HCT116 (cell line): ENCODE measurements around the gene RTN1. TPM values are rescaled to one million over a fixed set of nuclear protein-coding genes. Genes with fewer than 3 reads are reported as not detected.

Experiments
- ATAC-seq: fragments of 200-7000 bp; cut with Tn5 transposase; 2 replicates; pipeline ENCODE4 v1.9.1; 2020; ENCODE audit warnings: mild to moderate bottlenecking, moderate library complexity
- BruUV-seq: library from RNA; stranded (reverse); fragments of 400-500 nt; replicated peaks from 2 replicates; lab custom pipeline; 2021; lab: Mats Ljungman, UMichigan
- CTCF ChIA-PET: fragments of 300-600 bp; sonication (Branson Sonifier 250); formaldehyde crosslinking; loops from one replicate; lab custom pipeline; 2021; ENCODE audit warnings: antibody characterized with exemption; lab: Charles Lee
- POLR2A ChIA-PET: fragments of 300-600, 350-600 bp; sonication (Branson Sonifier 250); formaldehyde crosslinking; loops from one replicate; lab custom pipeline; 2021; ENCODE audit warnings: antibody characterized with exemption; lab: Charles Lee
- RAD21 ChIA-PET, 2 experiments: fragments of 300-600 bp; sonication (Branson Sonifier 250); formaldehyde crosslinking; loops; one replicate each; lab custom pipeline; 2023; ENCODE audit warnings: low total read pairs in 2 of 2; ENCODE audit not compliant: uncharacterized antibody in 2 of 2, unreplicated experiment in 2 of 2, low non-redundant PET in 1 of 2; lab: Charles Lee
- DNase-seq: peaks from one replicate; pipeline ENCODE4 v3.0.0-alpha.2; 2010; ENCODE audit warnings: low read depth, low spot score
- H2AFZ ChIP-seq: fragments of 200-600 bp; shearing (Covaris generic), sonication (generic); 2 replicates; pipeline ENCODE4 v1.6.1; 2017; ENCODE audit warnings: low read depth, mixed run types, mixed read lengths, antibody characterized with exemption, low read length; ENCODE audit not compliant: poor library complexity, severe bottlenecking
- H3K27ac ChIP-seq: 2 replicates; pipeline ENCODE4 v1.5.1; 2012; ENCODE audit warnings: low read depth, low read length
- H3K27me3 ChIP-seq: fragments of 200-600 bp; sonication (generic); 2 replicates; pipeline ENCODE4 v1.6.1; 2016; ENCODE audit warnings: mixed run types, low read length, mixed read lengths; ENCODE audit not compliant: insufficient read depth
- H3K36me3 ChIP-seq, 2 experiments: fragments of 200-500 bp in 1 of 2; fragments of 200-600 bp in 1 of 2; sonication (Bioruptor generic) in 1 of 2; sonication (generic) in 1 of 2; 2 replicates each; pipeline versions ENCODE4 v1.5.1 to v1.6.1; 2014 to 2016; ENCODE audit warnings: low read length in 2 of 2, inconsistent platforms in 1 of 2, mixed read lengths in 1 of 2, mixed run types in 1 of 2; ENCODE audit not compliant: insufficient read depth in 2 of 2, control insufficient read depth in 1 of 2
- H3K4me1 ChIP-seq, 2 experiments: fragments of 200-600 bp in 1 of 2; sonication (generic) in 1 of 2; 2 replicates each; pipeline versions ENCODE4 v1.5.1 to v1.6.1; 2012 to 2017; ENCODE audit warnings: low read length in 2 of 2, inconsistent platforms in 1 of 2, mild to moderate bottlenecking in 1 of 2, mixed read lengths in 1 of 2, mixed run types in 1 of 2, moderate library complexity in 1 of 2; ENCODE audit not compliant: insufficient read depth in 2 of 2, control insufficient read depth in 1 of 2
- H3K4me2 ChIP-seq: fragments of 200-600 bp; sonication (generic); 2 replicates; pipeline ENCODE4 v1.6.1; 2017; ENCODE audit warnings: mixed run types, low read length, mixed read lengths
- H3K4me3 ChIP-seq, 2 experiments: fragments of 200-600 bp in 1 of 2; sonication (generic) in 1 of 2; replicated peaks in 1 of 2; 2 replicates each; pipeline ENCODE4 v1.5.1; 2011 to 2016; ENCODE audit warnings: low read length in 2 of 2, control low read depth in 1 of 2, low read depth in 1 of 2, mild to moderate bottlenecking in 1 of 2, mixed read lengths in 1 of 2, mixed run types in 1 of 2
- H3K79me2 ChIP-seq: fragments of 200-600 bp; sonication (generic); 2 replicates; pipeline ENCODE4 v1.6.1; 2017; ENCODE audit warnings: mild to moderate bottlenecking, mixed run types, low read length, moderate library complexity, mixed read lengths; ENCODE audit not compliant: insufficient read depth
- H3K9ac ChIP-seq: fragments of 200-600 bp; sonication (generic); 2 replicates; pipeline ENCODE4 v1.6.1; 2016; ENCODE audit warnings: low read length, mixed read lengths
- H3K9me2 ChIP-seq: fragments of 200-600 bp; sonication (generic), shearing (Covaris generic); 2 replicates; pipeline ENCODE4 v1.6.1; 2017; ENCODE audit warnings: mixed run types, mild to moderate bottlenecking, moderate library complexity; ENCODE audit not compliant: insufficient read depth
- H3K9me3 ChIP-seq, 2 experiments: fragments of 200-500 bp in 1 of 2; fragments of 200-600 bp in 1 of 2; sonication (Bioruptor generic) in 1 of 2; sonication (generic) in 1 of 2; 2 replicates each; pipeline ENCODE4 v1.6.1; 2014 to 2017; ENCODE audit warnings: low read length in 2 of 2, mixed read lengths in 2 of 2, inconsistent platforms in 1 of 2, low read depth in 1 of 2, mild to moderate bottlenecking in 1 of 2, mixed run types in 1 of 2, moderate library complexity in 1 of 2; ENCODE audit not compliant: control insufficient read depth in 1 of 2, insufficient read depth in 1 of 2
- H4K20me1 ChIP-seq: fragments of 200-600 bp; sonication (generic), shearing (Covaris generic); 2 replicates; pipeline ENCODE4 v1.6.1; 2017; ENCODE audit warnings: mixed run types, mild to moderate bottlenecking, moderate library complexity; ENCODE audit not compliant: insufficient read depth
- ATF3 ChIP-seq: IDR thresholded peaks from 2 replicates; pipeline ENCODE4 v1.6.1; 2012
- EZH2 ChIP-seq: fragments of 200-600 bp; sonication (generic); IDR thresholded peaks from 2 replicates; pipeline ENCODE4 v1.6.1; 2017; ENCODE audit warnings: antibody characterized with exemption, mixed run types
- FOSL1 ChIP-seq: IDR thresholded peaks from 2 replicates; pipeline ENCODE4 v1.6.1; 2012; ENCODE audit warnings: low read depth
- MAX ChIP-seq: IDR thresholded peaks from 2 replicates; pipeline ENCODE4 v1.6.1; 2012
- POLR2A ChIP-seq: IDR thresholded peaks from 2 replicates; pipeline ENCODE4 v1.7.0; 2011; ENCODE audit warnings: borderline replicate concordance; ENCODE audit not compliant: insufficient read depth, insufficient read length; ENCODE audit errors: extremely low read depth
- RAD21 ChIP-seq: IDR thresholded peaks from 2 replicates; pipeline ENCODE4 v1.6.1; 2012; ENCODE audit warnings: low read depth, mild to moderate bottlenecking
- REST ChIP-seq: IDR thresholded peaks from 2 replicates; pipeline ENCODE4 v1.6.1; 2012; ENCODE audit warnings: low read depth
- SP1 ChIP-seq: IDR thresholded peaks from 2 replicates; pipeline ENCODE4 v1.6.1; 2012; ENCODE audit warnings: low read depth
- SRF ChIP-seq: IDR thresholded peaks from 2 replicates; pipeline ENCODE4 v1.6.1; 2012; ENCODE audit warnings: low read depth
- YY1 ChIP-seq: IDR thresholded peaks from 2 replicates; pipeline ENCODE4 v1.6.1; 2011; ENCODE audit warnings: low read length, low read depth, moderate library complexity, mild to moderate bottlenecking; ENCODE audit not compliant: insufficient replicate concordance; ENCODE audit errors: extremely low read depth
- intact Hi-C: fragments of 100-400 bp; cut with micrococcal nuclease; formaldehyde crosslinking; loops from 2 replicates; pipeline ENCODE4 v1.10.0; 2022
- total RNA-seq: library from RNA; stranded (reverse); gene quantifications from one replicate; pipeline ENCODE4 v1.2.1, GENCODE V29; 2021; ENCODE audit not compliant: unreplicated experiment

The RTN1 gene
- total RNA-seq, 1 experiment from 2014 or later = 0.57 TPM

GRCh38 chr14:59920378-59920683, 49.8 kb upstream of the RTN1 start:
- ChIA-PET POLR2A (no interaction called here), CTCF (no interaction called here)
- Histone ChIP-seq H2AFZ (no peak overlapping the region), H3K27me3 (no peaks in the 10 kb centered on the region), H3K27ac (no peak overlapping the region), H3K9ac (no peak overlapping the region)
- DNase-seq = no peak
- intact Hi-C loops = no loop called here
- TF ChIP-seq RAD21 (no peak), MAX (no peak), ATF3 (no peak), REST (no peak), EZH2 (no peak), FOSL1 (no peak), YY1 (no peak), POLR2A (no peak), SRF (no peak), SP1 (no peak)
- TF ChIP-seq, all 23 proteins: peak for 0
- no peaks in the 10 kb centered on the region for H3K36me3 ChIP-seq
- no peaks in the 10 kb centered on the region for H3K4me1 ChIP-seq
- no peak for ATAC-seq
- BruUV-seq = no TSS peak
- RAD21 ChIA-PET = no interaction called here
- H3K4me2 ChIP-seq = no peak overlapping the region
- H3K79me2 ChIP-seq = no peaks in the 10 kb centered on the region
- H4K20me1 ChIP-seq = no peaks in the 10 kb centered on the region
- no peak overlapping the region for H3K4me3 ChIP-seq
- H3K9me3 ChIP-seq = no peaks in the 10 kb centered on the region
- H3K9me2 ChIP-seq = no peaks in the 10 kb centered on the region
